Measurements from ENCODE around the gene PLEKHH3. TPM values are rescaled to one million over a fixed set of nuclear protein-coding genes. Genes with fewer than 3 reads are reported as not detected.

PLEKHH3 gene
- total RNA-seq, 1 experiment from 2014 or later = 32.2 TPM

DNA sequence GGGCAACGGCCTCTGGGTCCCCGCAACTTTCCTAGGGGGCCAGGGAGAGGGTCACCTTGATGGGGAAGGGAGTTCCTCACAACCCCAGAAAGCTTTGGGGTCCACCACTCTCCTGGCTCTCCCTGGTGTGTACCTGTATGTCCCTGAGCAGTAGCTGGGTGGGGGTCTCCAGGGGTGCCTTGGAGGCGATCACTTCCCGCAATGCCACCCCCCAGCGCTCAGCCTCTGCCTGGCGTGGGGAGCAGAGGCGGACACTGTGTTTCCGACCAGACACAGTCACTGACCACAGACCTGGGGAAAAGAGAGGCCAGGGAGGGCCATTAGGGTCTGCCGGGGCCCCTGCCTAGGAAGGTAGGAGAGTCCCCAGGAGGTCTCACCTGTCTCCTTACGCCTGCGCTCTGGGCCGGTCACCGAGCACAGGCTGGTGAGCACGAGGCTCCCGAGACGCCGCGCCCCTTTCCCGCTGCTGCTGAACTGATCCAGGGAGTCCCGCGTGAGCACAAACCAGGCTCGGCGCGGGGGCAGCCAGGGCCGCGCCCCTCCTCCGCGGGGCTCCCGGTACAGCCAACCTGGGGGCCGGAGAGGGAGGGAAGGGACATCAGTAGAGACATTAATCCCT is 3.4 kb downstream of the PLEKHH3 start:
- no peaks in the 10 kb centered on the region for H3K9me3 ChIP-seq (ENCODE audit: control insufficient read depth, insufficient read depth, low read depth, low read length)
- H3K4me3 ChIP-seq (ENCODE audit: low read depth in 2 of 2, low read length in 2 of 2) = no peak overlapping the region
- in situ Hi-C loops (cut with HindIII; ENCODE audit: low pct_unique_long_range_greater_than_20kb, low sequenced_read_pairs) = no loop called here
- ChIA-PET CTCF (no interaction called here), POLR2A (no interaction called here)
- intact Hi-C loops (cut with micrococcal nuclease; ENCODE audit: unreplicated experiment) = no loop called here
- H3K27ac ChIP-seq (ENCODE audit: low read length) = no peak overlapping the region
- no TSS peak for BruUV-seq (replicated peaks)
- peaks cover 6% of the 10 kb centered on the region for H3K4me1 ChIP-seq (ENCODE audit: control insufficient read depth, insufficient read depth, low read length)
- ATAC-seq (no peak), DNase-seq (ENCODE audit: low read depth, low spot score) (no peak)
- no peaks in the 10 kb centered on the region for H3K27me3 ChIP-seq (ENCODE audit: control insufficient read depth, insufficient read depth, low read length)
- H3K36me3 ChIP-seq (ENCODE audit: control insufficient read depth, insufficient read depth, low read length) = no peaks in the 10 kb centered on the region; the same call in 1 of the 2 replicates
- TF ChIP-seq POLR2AphosphoS5 (IDR thresholded peaks at IDR 0.05; ENCODE audit: low read depth, low read length) = no peak
- TF ChIP-seq, protein P1, sequence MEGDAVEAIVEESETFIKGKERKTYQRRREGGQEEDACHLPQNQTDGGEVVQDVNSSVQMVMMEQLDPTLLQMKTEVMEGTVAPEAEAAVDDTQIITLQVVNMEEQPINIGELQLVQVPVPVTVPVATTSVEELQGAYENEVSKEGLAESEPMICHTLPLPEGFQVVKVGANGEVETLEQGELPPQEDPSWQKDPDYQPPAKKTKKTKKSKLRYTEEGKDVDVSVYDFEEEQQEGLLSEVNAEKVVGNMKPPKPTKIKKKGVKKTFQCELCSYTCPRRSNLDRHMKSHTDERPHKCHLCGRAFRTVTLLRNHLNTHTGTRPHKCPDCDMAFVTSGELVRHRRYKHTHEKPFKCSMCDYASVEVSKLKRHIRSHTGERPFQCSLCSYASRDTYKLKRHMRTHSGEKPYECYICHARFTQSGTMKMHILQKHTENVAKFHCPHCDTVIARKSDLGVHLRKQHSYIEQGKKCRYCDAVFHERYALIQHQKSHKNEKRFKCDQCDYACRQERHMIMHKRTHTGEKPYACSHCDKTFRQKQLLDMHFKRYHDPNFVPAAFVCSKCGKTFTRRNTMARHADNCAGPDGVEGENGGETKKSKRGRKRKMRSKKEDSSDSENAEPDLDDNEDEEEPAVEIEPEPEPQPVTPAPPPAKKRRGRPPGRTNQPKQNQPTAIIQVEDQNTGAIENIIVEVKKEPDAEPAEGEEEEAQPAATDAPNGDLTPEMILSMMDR (IDR thresholded peaks at IDR 0.05) = no peak
- TF ChIP-seq TCF7L2 (IDR thresholded peaks at IDR 0.05; ENCODE audit: low read depth, low read length) = no peak
- no peak for TF ChIP-seq SIN3A (IDR thresholded peaks at IDR 0.05; ENCODE audit: borderline replicate concordance, insufficient read depth, low read depth, low read length)
- TF ChIP-seq, protein P2, sequence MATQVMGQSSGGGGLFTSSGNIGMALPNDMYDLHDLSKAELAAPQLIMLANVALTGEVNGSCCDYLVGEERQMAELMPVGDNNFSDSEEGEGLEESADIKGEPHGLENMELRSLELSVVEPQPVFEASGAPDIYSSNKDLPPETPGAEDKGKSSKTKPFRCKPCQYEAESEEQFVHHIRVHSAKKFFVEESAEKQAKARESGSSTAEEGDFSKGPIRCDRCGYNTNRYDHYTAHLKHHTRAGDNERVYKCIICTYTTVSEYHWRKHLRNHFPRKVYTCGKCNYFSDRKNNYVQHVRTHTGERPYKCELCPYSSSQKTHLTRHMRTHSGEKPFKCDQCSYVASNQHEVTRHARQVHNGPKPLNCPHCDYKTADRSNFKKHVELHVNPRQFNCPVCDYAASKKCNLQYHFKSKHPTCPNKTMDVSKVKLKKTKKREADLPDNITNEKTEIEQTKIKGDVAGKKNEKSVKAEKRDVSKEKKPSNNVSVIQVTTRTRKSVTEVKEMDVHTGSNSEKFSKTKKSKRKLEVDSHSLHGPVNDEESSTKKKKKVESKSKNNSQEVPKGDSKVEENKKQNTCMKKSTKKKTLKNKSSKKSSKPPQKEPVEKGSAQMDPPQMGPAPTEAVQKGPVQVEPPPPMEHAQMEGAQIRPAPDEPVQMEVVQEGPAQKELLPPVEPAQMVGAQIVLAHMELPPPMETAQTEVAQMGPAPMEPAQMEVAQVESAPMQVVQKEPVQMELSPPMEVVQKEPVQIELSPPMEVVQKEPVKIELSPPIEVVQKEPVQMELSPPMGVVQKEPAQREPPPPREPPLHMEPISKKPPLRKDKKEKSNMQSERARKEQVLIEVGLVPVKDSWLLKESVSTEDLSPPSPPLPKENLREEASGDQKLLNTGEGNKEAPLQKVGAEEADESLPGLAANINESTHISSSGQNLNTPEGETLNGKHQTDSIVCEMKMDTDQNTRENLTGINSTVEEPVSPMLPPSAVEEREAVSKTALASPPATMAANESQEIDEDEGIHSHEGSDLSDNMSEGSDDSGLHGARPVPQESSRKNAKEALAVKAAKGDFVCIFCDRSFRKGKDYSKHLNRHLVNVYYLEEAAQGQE (IDR thresholded peaks at IDR 0.05; ENCODE audit: insufficient read depth in 1 of 2, low read depth in 2 of 2, low read length in 1 of 2) = no peak

DNA sequence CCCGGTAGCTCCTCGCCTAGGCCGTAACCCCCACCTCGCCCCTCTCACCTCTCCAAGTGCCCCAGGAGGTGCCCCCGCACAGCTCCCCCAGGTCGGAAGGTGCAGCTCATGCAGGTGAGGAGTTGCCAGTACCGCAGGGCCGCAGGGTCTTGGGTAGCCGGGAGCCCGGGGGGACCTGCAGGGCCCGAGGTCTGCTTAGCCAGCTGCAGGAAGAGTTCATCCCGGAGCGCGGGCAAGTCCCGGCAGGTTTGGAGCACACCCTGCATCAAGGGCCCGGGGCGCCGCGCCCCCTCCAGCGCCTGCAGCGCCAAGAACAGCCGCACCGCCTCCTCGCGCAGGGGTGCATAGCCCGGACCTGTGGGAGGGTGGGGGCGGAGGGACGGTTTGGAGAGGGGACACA is 4.8 kb downstream of the PLEKHH3 start:
- DNase-seq (ENCODE audit: low read depth, low spot score) = no peak
- intact Hi-C loops (cut with micrococcal nuclease; ENCODE audit: unreplicated experiment) (no loop called here), in situ Hi-C loops (cut with HindIII; ENCODE audit: low pct_unique_long_range_greater_than_20kb, low sequenced_read_pairs) (no loop called here)
- Histone ChIP-seq H3K4me3 (ENCODE audit: low read depth in 2 of 2, low read length in 2 of 2) (no peak overlapping the region), H3K4me1 (ENCODE audit: control insufficient read depth, insufficient read depth, low read length) (peaks cover 18% of the 10 kb centered on the region), H3K9me3 (ENCODE audit: control insufficient read depth, insufficient read depth, low read depth, low read length) (no peaks in the 10 kb centered on the region), H3K27ac (ENCODE audit: low read length) (no peak overlapping the region), H3K27me3 (ENCODE audit: control insufficient read depth, insufficient read depth, low read length) (no peaks in the 10 kb centered on the region), H3K36me3 (ENCODE audit: control insufficient read depth, insufficient read depth, low read length) (no peaks in the 10 kb centered on the region; the same call in 1 of the 2 replicates)
- ATAC-seq = no peak
- BruUV-seq (replicated peaks) = no TSS peak
- TF ChIP-seq SIN3A (IDR thresholded peaks at IDR 0.05; ENCODE audit: borderline replicate concordance, insufficient read depth, low read depth, low read length) (no peak), POLR2AphosphoS5 (IDR thresholded peaks at IDR 0.05; ENCODE audit: low read depth, low read length) (no peak), TCF7L2 (IDR thresholded peaks at IDR 0.05; ENCODE audit: low read depth, low read length) (no peak)
- TF ChIP-seq, protein P1 (IDR thresholded peaks at IDR 0.05) = no peak
- TF ChIP-seq, protein P2 (IDR thresholded peaks at IDR 0.05; ENCODE audit: insufficient read depth in 1 of 2, low read depth in 2 of 2, low read length in 1 of 2) = no peak
- ChIA-PET POLR2A (interaction anchor here (0.6 to 0.9 kb wide), 2 partner anchors 81 to 739 kb away, joined by 3 to 4 read pairs; no protein-coding TSS in a partner anchor), CTCF (interaction anchor here (0.5 kb wide), 1 partner anchor 21 kb away, joined by 6 read pairs; no protein-coding TSS in a partner anchor)
